ENCODE measurements around the gene JMJD7.

DNA sequence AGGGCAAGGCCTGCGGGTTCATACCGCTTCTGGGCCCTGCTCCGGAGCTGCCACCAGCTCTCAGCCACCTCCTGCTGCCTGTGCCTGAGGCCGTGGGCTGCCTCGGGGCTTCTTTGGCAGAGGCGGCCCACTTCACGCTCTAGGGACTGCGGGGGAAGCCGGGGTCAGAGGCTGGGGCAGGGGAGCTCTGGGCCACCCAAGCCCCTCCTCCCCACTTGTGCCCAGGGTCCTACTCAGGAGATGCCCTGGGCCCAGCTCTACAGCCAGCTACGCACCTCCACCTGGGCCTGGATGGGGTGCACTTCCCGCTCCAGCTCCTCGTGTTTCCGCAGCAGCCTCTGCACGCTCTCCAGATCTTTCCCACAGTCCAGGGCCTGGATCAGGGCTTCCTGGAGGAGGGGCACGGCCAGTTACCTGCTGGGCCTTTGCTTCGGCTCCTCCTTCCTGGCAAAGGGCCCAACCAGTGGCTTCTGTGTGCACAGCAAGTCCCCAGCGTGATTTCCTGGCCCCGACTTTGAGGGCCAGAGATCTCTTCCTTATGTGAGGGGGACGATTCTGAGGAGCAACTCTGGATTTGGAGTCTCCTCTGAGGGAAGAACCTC is 34.7 kb downstream of the JMJD7 start:
- TF ChIP-seq, protein P1, sequence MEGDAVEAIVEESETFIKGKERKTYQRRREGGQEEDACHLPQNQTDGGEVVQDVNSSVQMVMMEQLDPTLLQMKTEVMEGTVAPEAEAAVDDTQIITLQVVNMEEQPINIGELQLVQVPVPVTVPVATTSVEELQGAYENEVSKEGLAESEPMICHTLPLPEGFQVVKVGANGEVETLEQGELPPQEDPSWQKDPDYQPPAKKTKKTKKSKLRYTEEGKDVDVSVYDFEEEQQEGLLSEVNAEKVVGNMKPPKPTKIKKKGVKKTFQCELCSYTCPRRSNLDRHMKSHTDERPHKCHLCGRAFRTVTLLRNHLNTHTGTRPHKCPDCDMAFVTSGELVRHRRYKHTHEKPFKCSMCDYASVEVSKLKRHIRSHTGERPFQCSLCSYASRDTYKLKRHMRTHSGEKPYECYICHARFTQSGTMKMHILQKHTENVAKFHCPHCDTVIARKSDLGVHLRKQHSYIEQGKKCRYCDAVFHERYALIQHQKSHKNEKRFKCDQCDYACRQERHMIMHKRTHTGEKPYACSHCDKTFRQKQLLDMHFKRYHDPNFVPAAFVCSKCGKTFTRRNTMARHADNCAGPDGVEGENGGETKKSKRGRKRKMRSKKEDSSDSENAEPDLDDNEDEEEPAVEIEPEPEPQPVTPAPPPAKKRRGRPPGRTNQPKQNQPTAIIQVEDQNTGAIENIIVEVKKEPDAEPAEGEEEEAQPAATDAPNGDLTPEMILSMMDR (IDR thresholded peaks at IDR 0.05): no peak
- TF ChIP-seq POLR2A (IDR thresholded peaks at IDR 0.05): no peak

Measured in thyroid gland (tissue), 4 donors.